ENCODE measurements around the gene NDUFS2.

Gene NDUFS2

GRCh38 chr1:161225534-161226319 lies 23.6 kb downstream of the NDUFS2 start, which contains the start of gene TOMM40L:
Gene TOMM40L (plus strand): TSS chr1:161226060. CDS start chr1:161226490, 430 bp downstream.
- FAIRE-seq: peak; percentile 95
- TF ChIP-seq POLR2A (IDR thresholded peaks at IDR 0.05; ENCODE audit: low read depth, low read length): 0 out of 2 replicates have a peak, but pooled peaks have one; percentile 40
- TF ChIP-seq TAF1 (IDR thresholded peaks at IDR 0.05; ENCODE audit: borderline replicate concordance, low read depth, low read length): peak; percentile 64; the same call in 1 of the 2 replicates
- TF ChIP-seq POLR2AphosphoS5 (IDR thresholded peaks at IDR 0.05; ENCODE audit: low read depth, low read length): no peak
- DNase-seq (ENCODE audit: insufficient read length): peak; percentile 85

DNA sequence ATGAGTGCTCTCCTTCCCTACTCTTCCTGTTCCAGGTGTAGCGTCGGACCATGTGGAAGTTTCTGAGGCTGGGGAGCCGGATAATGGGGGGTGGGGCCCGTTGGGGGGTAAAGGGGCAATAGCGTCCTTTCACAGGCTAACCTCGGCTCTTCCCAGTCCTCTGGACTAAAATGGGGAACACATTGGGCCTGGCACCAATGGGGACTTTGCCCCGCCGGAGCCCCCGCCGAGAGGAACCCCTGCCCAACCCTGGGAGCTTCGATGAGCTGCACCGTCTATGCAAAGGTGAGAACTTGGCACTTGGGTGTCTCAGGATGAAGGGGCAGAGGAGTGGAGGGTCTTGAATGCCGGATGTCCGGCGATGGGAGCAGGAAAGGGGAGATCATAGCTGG lies 24.1 kb downstream of the NDUFS2 start:
- FAIRE-seq: no peak
- TF ChIP-seq POLR2AphosphoS5 (IDR thresholded peaks at IDR 0.05; ENCODE audit: low read depth, low read length): no peak
- TF ChIP-seq POLR2A (IDR thresholded peaks at IDR 0.05; ENCODE audit: low read depth, low read length): no peak
- no peak for TF ChIP-seq TAF1 (IDR thresholded peaks at IDR 0.05; ENCODE audit: borderline replicate concordance, low read depth, low read length)
- no peak for DNase-seq (ENCODE audit: insufficient read length)

- no peak for FAIRE-seq
- no peak for DNase-seq (ENCODE audit: insufficient read length)
- TF ChIP-seq TAF1 (IDR thresholded peaks at IDR 0.05; ENCODE audit: borderline replicate concordance, low read depth, low read length) (no peak), POLR2A (IDR thresholded peaks at IDR 0.05; ENCODE audit: low read depth, low read length) (no peak), POLR2AphosphoS5 (IDR thresholded peaks at IDR 0.05; ENCODE audit: low read depth, low read length) (no peak)
Observed at GRCh38 chr1:161226759-161227158, 24.6 kb downstream of the NDUFS2 start.

- FAIRE-seq (peak; percentile 88), DNase-seq (ENCODE audit: insufficient read length) (peak; percentile 53)
- no peak for TF ChIP-seq POLR2AphosphoS5 (IDR thresholded peaks at IDR 0.05; ENCODE audit: low read depth, low read length)
- no peak for TF ChIP-seq TAF1 (IDR thresholded peaks at IDR 0.05; ENCODE audit: borderline replicate concordance, low read depth, low read length)
- no peak for TF ChIP-seq POLR2A (IDR thresholded peaks at IDR 0.05; ENCODE audit: low read depth, low read length)
Observed at GRCh38 chr1:161227196-161227871, 25.2 kb downstream of the NDUFS2 start.

- FAIRE-seq (no peak), DNase-seq (ENCODE audit: insufficient read length) (no peak)
- TF ChIP-seq POLR2A (IDR thresholded peaks at IDR 0.05; ENCODE audit: low read depth, low read length) (no peak), TAF1 (IDR thresholded peaks at IDR 0.05; ENCODE audit: borderline replicate concordance, low read depth, low read length) (no peak), POLR2AphosphoS5 (IDR thresholded peaks at IDR 0.05; ENCODE audit: low read depth, low read length) (no peak)
Observed at GRCh38 chr1:161228032-161228431, 25.9 kb downstream of the NDUFS2 start.

DNA sequence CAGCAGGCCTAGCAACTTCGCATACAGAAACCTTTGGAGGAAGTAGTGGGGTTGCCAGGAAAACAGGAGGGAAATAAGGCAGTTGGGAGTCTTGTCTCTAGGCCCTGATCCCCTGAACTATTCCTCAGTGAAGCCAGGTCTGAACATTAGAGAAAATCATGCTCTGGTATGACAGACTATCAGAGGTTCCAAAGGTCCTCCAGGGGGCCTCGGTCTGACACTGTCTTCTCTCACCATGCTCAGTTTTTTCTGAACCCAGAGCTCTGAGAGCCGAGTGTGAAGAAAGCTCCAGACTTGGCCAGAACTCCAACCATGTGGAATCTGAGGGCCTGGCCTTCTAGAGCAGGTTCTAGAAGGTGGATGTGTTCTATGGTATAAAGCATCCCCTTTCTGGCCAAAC lies 27.7 kb downstream of the NDUFS2 start:
- FAIRE-seq (no peak), DNase-seq (ENCODE audit: insufficient read length) (no peak)
- TF ChIP-seq POLR2A (IDR thresholded peaks at IDR 0.05; ENCODE audit: low read depth, low read length): no peak
- TF ChIP-seq POLR2AphosphoS5 (IDR thresholded peaks at IDR 0.05; ENCODE audit: low read depth, low read length): no peak

- TF ChIP-seq POLR2AphosphoS5 (IDR thresholded peaks at IDR 0.05; ENCODE audit: low read depth, low read length) (no peak), POLR2A (IDR thresholded peaks at IDR 0.05; ENCODE audit: low read depth, low read length) (no peak), TAF1 (IDR thresholded peaks at IDR 0.05; ENCODE audit: borderline replicate concordance, low read depth, low read length) (no peak)
- no peak for DNase-seq (ENCODE audit: insufficient read length)
- no peak for FAIRE-seq
Observed at GRCh38 chr1:161230762-161231161, 28.6 kb downstream of the NDUFS2 start.

DNA sequence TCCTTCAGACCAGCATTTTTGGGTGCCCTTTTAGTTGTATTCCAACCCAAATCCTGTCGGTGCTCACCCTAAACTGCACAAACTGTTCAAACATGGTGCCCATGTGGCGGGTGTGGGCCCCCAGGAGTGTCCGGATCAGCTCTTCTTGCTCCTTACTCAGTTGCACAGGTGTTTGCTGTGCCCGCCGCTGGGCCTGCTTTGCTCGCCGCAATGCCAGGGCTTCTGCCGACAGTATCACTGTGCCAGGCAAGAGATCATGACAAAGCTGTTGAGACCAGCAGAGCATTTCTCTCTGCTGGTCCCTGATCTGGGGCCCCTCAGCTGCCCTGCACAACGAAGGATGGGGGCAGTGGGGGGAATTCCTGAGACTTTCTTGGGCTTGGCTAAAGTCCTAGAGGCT lies 30.9 kb downstream of the NDUFS2 start:
- TF ChIP-seq POLR2A (IDR thresholded peaks at IDR 0.05; ENCODE audit: low read depth, low read length) (no peak), TAF1 (IDR thresholded peaks at IDR 0.05; ENCODE audit: borderline replicate concordance, low read depth, low read length) (no peak), POLR2AphosphoS5 (IDR thresholded peaks at IDR 0.05; ENCODE audit: low read depth, low read length) (no peak)
- FAIRE-seq: no peak

GRCh38 chr1:161235957-161236775 lies 34.0 kb downstream of the NDUFS2 start:
- DNase-seq (ENCODE audit: insufficient read length) (no peak), FAIRE-seq (no peak)
- TF ChIP-seq TAF1 (IDR thresholded peaks at IDR 0.05; ENCODE audit: borderline replicate concordance, low read depth, low read length) (no peak), POLR2AphosphoS5 (IDR thresholded peaks at IDR 0.05; ENCODE audit: low read depth, low read length) (no peak), POLR2A (IDR thresholded peaks at IDR 0.05; ENCODE audit: low read depth, low read length) (no peak)

More for the DNA sequence above, 30.9 kb downstream of the NDUFS2 start:
- DNase-seq (ENCODE audit: insufficient read length): no peak

DNA sequence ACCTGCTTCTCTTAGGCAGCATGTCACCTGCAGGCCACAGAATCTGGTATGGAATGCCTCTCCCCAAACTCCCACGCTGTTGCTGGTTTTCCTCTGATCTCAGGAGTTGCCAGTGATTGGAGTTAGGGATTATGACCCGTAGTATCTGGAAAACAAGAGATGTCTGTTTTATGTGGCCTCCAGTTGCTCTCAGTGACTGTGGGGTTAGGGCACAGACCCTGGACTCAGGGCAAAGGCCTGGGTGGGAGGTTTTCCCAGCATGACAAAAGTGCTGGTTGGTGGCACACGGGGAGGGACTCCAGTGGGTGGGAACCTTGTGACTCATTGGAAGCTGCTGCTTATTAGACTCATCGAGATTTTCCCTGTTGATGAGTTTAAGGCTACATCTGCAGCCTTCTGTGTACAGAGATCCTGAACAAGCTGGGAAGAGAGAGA lies 35.9 kb downstream of the NDUFS2 start, which contains the start of gene NR1I3:
NR1I3 (minus strand) TSS at position 165 of the 435 bp plus-strand sequence. CDS start 1,638 bp downstream, outside the sequence.
- no peak for DNase-seq (ENCODE audit: insufficient read length)
- no peak for TF ChIP-seq POLR2AphosphoS5 (IDR thresholded peaks at IDR 0.05; ENCODE audit: low read depth, low read length)
- no peak for TF ChIP-seq POLR2A (IDR thresholded peaks at IDR 0.05; ENCODE audit: low read depth, low read length)
- no peak for TF ChIP-seq TAF1 (IDR thresholded peaks at IDR 0.05; ENCODE audit: borderline replicate concordance, low read depth, low read length)
- FAIRE-seq: no peak

DNA sequence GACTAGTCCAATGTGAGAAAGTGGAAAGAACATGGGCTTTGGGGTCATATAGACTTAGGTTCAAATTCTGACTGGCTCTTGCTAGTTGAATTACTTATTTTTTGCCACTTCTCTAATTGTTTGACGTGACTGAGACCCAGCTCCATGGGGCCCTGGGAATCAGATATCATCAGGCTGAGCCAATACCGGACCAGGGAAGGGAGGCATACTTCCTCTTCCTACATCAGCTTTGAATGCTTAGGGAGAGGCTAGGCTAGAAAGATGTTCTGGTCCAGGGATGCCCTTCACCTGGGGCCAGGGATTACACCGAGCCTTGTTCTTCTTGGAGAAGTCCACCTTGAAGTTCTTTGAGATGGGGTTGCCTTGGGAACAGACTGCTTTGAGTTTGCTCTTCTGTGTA lies 39.5 kb downstream of the NDUFS2 start:
- DNase-seq (ENCODE audit: insufficient read length) (no peak), FAIRE-seq (no peak)
- TF ChIP-seq POLR2A (IDR thresholded peaks at IDR 0.05; ENCODE audit: low read depth, low read length): no peak
- TF ChIP-seq TAF1 (IDR thresholded peaks at IDR 0.05; ENCODE audit: borderline replicate concordance, low read depth, low read length): no peak
- no peak for TF ChIP-seq POLR2AphosphoS5 (IDR thresholded peaks at IDR 0.05; ENCODE audit: low read depth, low read length)

Data from GM12892 (cell line).